22Rv1 (cell line): ENCODE data around the gene KIRREL1.

Source experiments
- CTCF ChIP-seq: fragments of 450-650 bp; IDR thresholded peaks from 2 replicates; pipeline ENCODE4 v1.5.1; 2017; ENCODE audit warnings: mild to moderate bottlenecking
- ZFX ChIP-seq: fragments of 450-650 bp; IDR thresholded peaks from 2 replicates; pipeline ENCODE4 v1.6.1; 2017; ENCODE audit warnings: antibody characterized with exemption, borderline replicate concordance

- TF ChIP-seq CTCF (no peak), ZFX (no peak)
Observed at GRCh38 chr1:157967205-157967604, 26.2 kb upstream of the KIRREL1 start.
